ENCODE results near the gene RGS6. TPM values are rescaled to one million over a fixed set of nuclear protein-coding genes. Genes with fewer than 3 reads are reported as not detected.

The RGS6 gene
- total RNA-seq, 4 donors from 2014 or later, result 0.84 to 3.0 (median 1.7) TPM; not detected in 1

GRCh38 chr14:72457641-72458040, 525.4 kb downstream of the RGS6 start:
- no peak overlapping the region for H3K4me3 ChIP-seq (ENCODE audit: low read depth, poor library complexity, severe bottlenecking)

GRCh38 chr14:72462056-72462455, 529.8 kb downstream of the RGS6 start:
- peak in 1 of 2 donors; percentile 2 for DNase-seq (ENCODE audit: low spot score in 2 of 2)
- TF ChIP-seq, protein P1, sequence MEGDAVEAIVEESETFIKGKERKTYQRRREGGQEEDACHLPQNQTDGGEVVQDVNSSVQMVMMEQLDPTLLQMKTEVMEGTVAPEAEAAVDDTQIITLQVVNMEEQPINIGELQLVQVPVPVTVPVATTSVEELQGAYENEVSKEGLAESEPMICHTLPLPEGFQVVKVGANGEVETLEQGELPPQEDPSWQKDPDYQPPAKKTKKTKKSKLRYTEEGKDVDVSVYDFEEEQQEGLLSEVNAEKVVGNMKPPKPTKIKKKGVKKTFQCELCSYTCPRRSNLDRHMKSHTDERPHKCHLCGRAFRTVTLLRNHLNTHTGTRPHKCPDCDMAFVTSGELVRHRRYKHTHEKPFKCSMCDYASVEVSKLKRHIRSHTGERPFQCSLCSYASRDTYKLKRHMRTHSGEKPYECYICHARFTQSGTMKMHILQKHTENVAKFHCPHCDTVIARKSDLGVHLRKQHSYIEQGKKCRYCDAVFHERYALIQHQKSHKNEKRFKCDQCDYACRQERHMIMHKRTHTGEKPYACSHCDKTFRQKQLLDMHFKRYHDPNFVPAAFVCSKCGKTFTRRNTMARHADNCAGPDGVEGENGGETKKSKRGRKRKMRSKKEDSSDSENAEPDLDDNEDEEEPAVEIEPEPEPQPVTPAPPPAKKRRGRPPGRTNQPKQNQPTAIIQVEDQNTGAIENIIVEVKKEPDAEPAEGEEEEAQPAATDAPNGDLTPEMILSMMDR (IDR thresholded peaks at IDR 0.05), result no peak
- no peak for TF ChIP-seq POLR2A (IDR thresholded peaks at IDR 0.05)
- intact Hi-C loops (cut with DNase I; ENCODE audit: low total_unique reads), result no loop called here
- WGBS, 2 donors, result 74 to 78% methylated on average over 2 of the region's 2 CpGs
- H3K4me3 ChIP-seq (ENCODE audit: low read depth, poor library complexity, severe bottlenecking), result no peak overlapping the region

More at GRCh38 chr14:72457641-72458040, 525.4 kb downstream of the RGS6 start:
- TF ChIP-seq POLR2A (IDR thresholded peaks at IDR 0.05), result no peak
- TF ChIP-seq, protein P1 (IDR thresholded peaks at IDR 0.05), result no peak
- intact Hi-C loops (cut with DNase I; ENCODE audit: low total_unique reads), result no loop called here
- no peak for DNase-seq (ENCODE audit: low spot score in 2 of 2)
- 88 to 89% methylated on average over 4 of the region's 4 CpGs for WGBS, 2 donors

DNA sequence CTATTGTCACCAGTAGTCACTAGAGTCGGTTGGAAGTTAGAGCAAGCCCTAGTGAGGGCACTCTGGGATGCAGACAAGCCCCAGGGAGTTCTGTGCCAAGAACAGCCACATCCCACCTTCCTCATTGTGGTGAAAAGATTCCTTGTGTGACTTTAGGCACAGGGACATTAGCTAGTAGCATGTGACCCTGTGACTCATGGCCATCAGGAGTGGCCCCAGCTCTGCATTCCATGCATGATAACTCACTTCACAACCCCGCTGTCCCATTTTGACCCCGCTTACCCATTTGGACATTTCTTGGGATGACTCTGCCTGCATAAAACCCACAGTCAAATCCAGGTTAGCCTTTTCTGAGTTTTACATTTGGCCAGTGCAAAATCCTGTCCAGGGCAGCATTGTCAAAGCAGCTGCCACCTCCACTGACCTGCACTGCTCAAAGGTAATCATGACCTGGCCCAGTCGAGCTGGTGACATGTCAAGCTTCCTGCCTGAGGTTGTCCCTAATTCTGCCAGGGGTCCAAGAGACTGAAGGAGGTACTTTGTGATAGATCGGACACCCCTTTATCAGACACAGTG, 531.1 kb downstream of the RGS6 start:
- DNase-seq (ENCODE audit: low spot score in 2 of 2), result peak in 1 of 2 donors; percentile 61
- no peak for TF ChIP-seq POLR2A (IDR thresholded peaks at IDR 0.05)
- TF ChIP-seq, protein P1 (IDR thresholded peaks at IDR 0.05), result no peak
- WGBS, 2 donors, result 79 to 84% methylated on average over 5 of the region's 5 CpGs
- H3K4me3 ChIP-seq (ENCODE audit: low read depth, poor library complexity, severe bottlenecking), result no peak overlapping the region
- intact Hi-C loops (cut with DNase I; ENCODE audit: low total_unique reads), result no loop called here

DNA sequence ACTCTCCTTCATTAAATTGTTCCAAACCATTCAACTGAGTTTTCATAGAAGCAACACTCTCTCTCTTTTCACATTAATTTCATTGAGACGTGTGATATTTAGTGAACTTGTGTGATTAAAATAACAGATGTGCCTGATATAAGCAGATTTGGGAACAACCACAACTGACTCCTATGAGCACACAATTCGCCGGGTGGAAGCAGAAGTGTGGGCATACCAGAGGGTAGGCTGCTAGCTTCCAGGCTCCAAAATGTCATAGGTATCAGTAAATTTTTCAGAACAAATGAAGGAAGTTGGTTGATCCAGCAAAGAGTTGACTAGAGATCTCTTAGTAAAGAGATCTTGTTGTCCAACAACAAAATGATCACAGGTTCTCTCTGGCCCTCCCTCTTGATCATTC, 532.0 kb downstream of the RGS6 start:
- 88% methylated on average over 3 of the region's 3 CpGs for WGBS, 2 donors
- intact Hi-C loops (cut with DNase I; ENCODE audit: low total_unique reads), result no loop called here
- H3K4me3 ChIP-seq (ENCODE audit: low read depth, poor library complexity, severe bottlenecking), result no peak overlapping the region
- no peak for DNase-seq (ENCODE audit: low spot score in 2 of 2)
- TF ChIP-seq, protein P1 (IDR thresholded peaks at IDR 0.05), result no peak
- no peak for TF ChIP-seq POLR2A (IDR thresholded peaks at IDR 0.05)

DNA sequence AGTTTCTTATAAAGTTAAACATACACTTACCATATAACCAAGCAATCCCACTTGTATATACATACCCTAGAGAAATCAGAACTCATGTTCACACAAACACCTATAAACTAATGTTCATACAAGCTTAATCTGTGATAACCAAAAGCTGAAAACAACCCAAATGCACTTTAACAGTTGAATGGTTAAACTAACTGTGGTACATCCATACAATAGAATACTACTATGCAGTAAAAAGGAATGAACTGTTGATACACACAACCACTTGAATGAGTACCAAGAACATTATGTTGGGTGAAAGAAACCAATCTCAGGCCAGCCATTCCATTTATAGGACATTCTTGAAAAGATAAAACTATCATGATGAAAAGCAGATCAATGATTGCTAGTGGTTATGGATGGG, 534.1 kb downstream of the RGS6 start:
- intact Hi-C loops (cut with DNase I; ENCODE audit: low total_unique reads), result no loop called here
- H3K4me3 ChIP-seq (ENCODE audit: low read depth, poor library complexity, severe bottlenecking), result no peak overlapping the region

More for the DNA sequence above, 534.1 kb downstream of the RGS6 start:
- no peak for DNase-seq (ENCODE audit: low spot score in 2 of 2)
- no peak for TF ChIP-seq POLR2A (IDR thresholded peaks at IDR 0.05)
- TF ChIP-seq, protein P1 (IDR thresholded peaks at IDR 0.05), result no peak
